K562 (cell line): Measurements from ENCODE around the gene CMBL. TPM values are rescaled to one million over a fixed set of nuclear protein-coding genes. Genes with fewer than 3 reads are reported as not detected.

Source experiments
- CBFB ChIP-seq: sonication (generic); formaldehyde crosslinking; IDR thresholded peaks from 2 replicates; pipeline ENCODE4 v1.4.0; 2020; ENCODE audit warnings: mild to moderate bottlenecking, missing genetic modification reagents
- CREBBP ChIP-seq: IDR thresholded peaks from one replicate; pipeline ENCODE4 v1.6.1; 2012; ENCODE audit warnings: low read depth, mild to moderate bottlenecking, control low read depth, inconsistent platforms, low read length
- ELF4 ChIP-seq: fragments of 450-650 bp; formaldehyde crosslinking; IDR thresholded peaks from 2 replicates; pipeline ENCODE4 v1.4.0; 2022; ENCODE audit warnings: missing genetic modification characterization
- HDAC3 ChIP-seq: fragments of 450-650 bp; IDR thresholded peaks from 2 replicates; pipeline ENCODE4 v1.6.1; 2018; ENCODE audit warnings: borderline replicate concordance, mild to moderate bottlenecking, moderate library complexity; ENCODE audit not compliant: partially characterized antibody
- HDGF ChIP-seq: fragments of 450-650 bp; IDR thresholded peaks from 2 replicates; pipeline ENCODE4 v1.6.1; 2016
- ILK ChIP-seq: fragments of 450-650 bp; IDR thresholded peaks from 2 replicates; pipeline ENCODE4 v1.6.1; 2016; ENCODE audit warnings: missing genetic modification characterization, low read depth, mild to moderate bottlenecking, missing compliant biosample characterization, moderate library complexity, borderline replicate concordance
- KDM1A ChIP-seq, 2 experiments: fragments of 450-650 bp; IDR thresholded peaks; 2 replicates each; pipeline ENCODE4 v1.6.1; 2016; ENCODE audit warnings: mild to moderate bottlenecking in 2 of 2
- LCOR ChIP-seq: sonication (generic); formaldehyde crosslinking; IDR thresholded peaks from 2 replicates; pipeline ENCODE4 v1.8.0; 2022; ENCODE audit warnings: mild to moderate bottlenecking, missing genetic modification reagents
- MBD2 ChIP-seq: sonication (generic); IDR thresholded peaks from 2 replicates; pipeline ENCODE4 v1.6.1; 2016; ENCODE audit warnings: low read depth, borderline replicate concordance
- MXI1 ChIP-seq: IDR thresholded peaks from 2 replicates; pipeline ENCODE4 v1.6.1; 2011; ENCODE audit warnings: low read depth, mild to moderate bottlenecking, improper control_type of control experiment, low read length
- NELFE ChIP-seq: IDR thresholded peaks from 2 replicates; pipeline ENCODE4 v1.6.1; 2011; ENCODE audit warnings: mild to moderate bottlenecking; ENCODE audit not compliant: insufficient read depth, insufficient read length
- OTX1 ChIP-seq: fragments of 450-650 bp; formaldehyde crosslinking; IDR thresholded peaks from 2 replicates; pipeline ENCODE4 v1.4.0; 2022; ENCODE audit warnings: mild to moderate bottlenecking
- POLR2AphosphoS2 ChIP-seq: IDR thresholded peaks from 2 replicates; pipeline ENCODE4 v1.6.1; 2012; ENCODE audit warnings: low read length, improper control_type of control experiment
- POLR2AphosphoS5 ChIP-seq: IDR thresholded peaks from 2 replicates; pipeline ENCODE4 v1.6.1; 2011; ENCODE audit warnings: mild to moderate bottlenecking, low read depth, low read length, moderate library complexity; ENCODE audit not compliant: control insufficient read depth, insufficient read depth
- RAD21 ChIP-seq, 2 experiments: fragments of 250-450 bp in 1 of 2; fragments of 450-650 bp in 1 of 2; sonication (Bioruptor Pico) in 1 of 2; formaldehyde crosslinking in 1 of 2; IDR thresholded peaks in 1 of 2; conservative IDR thresholded peaks in 1 of 2; 2 replicates each; pipeline versions ENCODE4 v1.4.0 to v1.8.0; 2020 to 2022; ENCODE audit warnings: mild to moderate bottlenecking in 2 of 2, moderate library complexity in 1 of 2
- RBBP5 ChIP-seq: fragments of 200-600 bp; sonication (generic); IDR thresholded peaks from 2 replicates; pipeline ENCODE4 v1.6.1; 2012; ENCODE audit warnings: borderline replicate concordance, mild to moderate bottlenecking, low read length, control low read depth, inconsistent platforms; ENCODE audit not compliant: insufficient read depth, poor library complexity, severe bottlenecking
- TEAD4 ChIP-seq, 2 experiments: sonication (generic) in 1 of 2; formaldehyde crosslinking in 1 of 2; IDR thresholded peaks; 2 replicates each; pipeline versions ENCODE4 v1.6.1 to v1.8.0; 2012 to 2022; ENCODE audit warnings: borderline replicate concordance in 1 of 2, inconsistent platforms in 1 of 2, low read length in 1 of 2, mild to moderate bottlenecking in 1 of 2, missing genetic modification reagents in 1 of 2
- U2AF2 ChIP-seq: fragments of 200-400 bp; formaldehyde crosslinking; optimal IDR thresholded peaks from 2 replicates; pipeline ENCODE3; 2017; ENCODE audit warnings: low read depth, mild to moderate bottlenecking, low read length
- WHSC1 ChIP-seq: IDR thresholded peaks from one replicate; pipeline ENCODE4 v1.6.1; 2012; ENCODE audit warnings: low read length, control low read depth, inconsistent platforms
- YBX1 ChIP-seq: fragments of 450-650 bp; IDR thresholded peaks from 2 replicates; pipeline ENCODE4 v1.7.1; 2016; ENCODE audit warnings: mild to moderate bottlenecking
- ZNF124 ChIP-seq: sonication (generic); formaldehyde crosslinking; IDR thresholded peaks from 2 replicates; pipeline ENCODE4 v1.8.1; 2022; ENCODE audit warnings: missing genetic modification reagents
- ZNF431 ChIP-seq: sonication (generic); formaldehyde crosslinking; IDR thresholded peaks from 2 replicates; pipeline ENCODE4 v1.8.0; 2022; ENCODE audit warnings: mild to moderate bottlenecking, missing genetic modification reagents
- ZSCAN32 ChIP-seq: fragments of 450-650 bp; formaldehyde crosslinking; IDR thresholded peaks from 2 replicates; pipeline ENCODE4 v1.4.0; 2020; ENCODE audit warnings: mild to moderate bottlenecking, moderate library complexity
- polyA plus RNA-seq, 8 experiments: library from polyadenylated mRNA; depleted of rRNA in 4 of 8; stranded (reverse) in 5 of 8; unstranded in 3 of 8; fragments of >200 nt; fragmentation: Nextera tagmentation in 2 of 8; fragmentation: Illumina TruSeq in 1 of 8; extraction: Ambion mirVana in 2 of 8; extraction: Trizol in 1 of 8; gene quantifications; 2 replicates each; pipeline versions ENCODE4 v1.2.1 to v1.2.3, GENCODE V29; 2011 to 2014; ENCODE audit warnings: inconsistent platforms in 1 of 8, missing spikeins in 1 of 8
- total RNA-seq, 7 experiments: library from RNA; depleted of rRNA in 6 of 7; stranded (reverse); fragments of >200 nt in 6 of 7; fragmentation: Illumina TruSeq in 2 of 7; extraction: Trizol in 2 of 7; gene quantifications; 2 replicates each; pipeline versions ENCODE4 v1.2.1 to v1.2.3, GENCODE V29; 2011 to 2021; ENCODE audit warnings: low replicate concordance in 1 of 7
- TF ChIP-seq, protein P1 (sequence below): fragments of 450-650 bp; formaldehyde crosslinking; IDR thresholded peaks from 2 replicates; pipeline ENCODE4 v1.4.0; 2020; ENCODE audit warnings: mild to moderate bottlenecking, moderate library complexity
- TF ChIP-seq, protein P2 (sequence below): fragments of 450-650 bp; formaldehyde crosslinking; conservative IDR thresholded peaks from 2 replicates; pipeline ENCODE4 v1.4.0; 2022; ENCODE audit warnings: mild to moderate bottlenecking, missing genetic modification characterization

The CMBL gene
- total and polyA plus RNA-seq, 9 of the 15 experiments (the other 6 are each of a cell fraction or from before 2014, with no cell fraction given): 22.6 to 192 (median 71.1) TPM

DNA sequence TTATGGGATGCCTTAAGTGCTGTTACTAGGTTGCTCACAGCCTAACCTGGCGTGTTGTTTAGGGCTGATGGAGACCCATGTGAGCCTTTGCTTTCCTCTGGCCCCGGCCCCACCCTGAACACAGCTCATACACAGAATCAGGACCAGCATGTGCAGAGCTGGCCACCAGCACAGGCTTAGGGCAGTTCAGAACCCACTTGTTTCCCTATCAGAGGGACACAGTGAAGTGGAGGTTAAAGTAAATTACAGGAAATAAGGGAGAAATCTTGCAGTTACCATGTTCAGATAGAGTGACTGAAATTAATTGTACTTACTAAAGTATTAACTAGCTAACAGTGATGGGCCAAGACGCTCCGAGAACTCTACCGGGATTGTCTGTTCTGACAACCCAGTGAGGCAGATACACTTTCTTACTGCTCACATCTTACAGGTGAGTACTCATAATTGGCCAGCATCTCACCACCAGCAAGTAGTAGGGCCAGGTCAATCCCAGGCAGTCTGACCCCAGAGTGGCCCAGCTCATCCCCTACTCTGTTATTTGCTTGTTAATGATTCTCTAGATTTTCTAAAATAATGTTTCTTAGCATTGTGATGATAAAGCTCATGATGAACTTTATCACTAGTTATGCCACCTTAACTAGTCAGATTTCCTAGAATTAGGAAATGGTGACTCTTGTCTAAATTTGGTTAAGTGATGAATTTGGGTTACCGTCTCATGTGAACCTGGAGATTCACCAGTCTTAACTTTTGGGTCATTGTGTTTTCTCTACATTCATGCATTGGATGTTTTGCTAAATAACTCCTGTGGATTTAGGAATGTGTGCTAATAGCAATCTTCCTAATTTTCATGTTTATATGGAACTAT is 42.2 kb downstream of the CMBL start (continued):
- TF ChIP-seq HDGF: no peak
- no peak for TF ChIP-seq ZNF124 (CRISPR knock-in tag)
- no peak for TF ChIP-seq WHSC1
- peak; percentile 24; the same call in 1 of the 2 replicates for TF ChIP-seq TEAD4 (IDR thresholded peaks at IDR 0.05; ENCODE audit: low read length)
- no peak for TF ChIP-seq TEAD4 (CRISPR knock-in tag; IDR thresholded peaks at IDR 0.05; ENCODE audit: borderline replicate concordance)
- no peak for TF ChIP-seq MXI1
- no peak for TF ChIP-seq YBX1
- TF ChIP-seq RBBP5: no peak
- no peak for TF ChIP-seq KDM1A (IDR thresholded peaks at IDR 0.05)
- TF ChIP-seq OTX1 (CRISPR knock-in tag): 0 out of 2 replicates have a peak, but pooled peaks have one; percentile 4
- TF ChIP-seq, protein P1, sequence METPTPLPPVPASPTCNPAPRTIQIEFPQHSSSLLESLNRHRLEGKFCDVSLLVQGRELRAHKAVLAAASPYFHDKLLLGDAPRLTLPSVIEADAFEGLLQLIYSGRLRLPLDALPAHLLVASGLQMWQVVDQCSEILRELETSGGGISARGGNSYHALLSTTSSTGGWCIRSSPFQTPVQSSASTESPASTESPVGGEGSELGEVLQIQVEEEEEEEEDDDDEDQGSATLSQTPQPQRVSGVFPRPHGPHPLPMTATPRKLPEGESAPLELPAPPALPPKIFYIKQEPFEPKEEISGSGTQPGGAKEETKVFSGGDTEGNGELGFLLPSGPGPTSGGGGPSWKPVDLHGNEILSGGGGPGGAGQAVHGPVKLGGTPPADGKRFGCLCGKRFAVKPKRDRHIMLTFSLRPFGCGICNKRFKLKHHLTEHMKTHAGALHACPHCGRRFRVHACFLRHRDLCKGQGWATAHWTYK: no peak
- TF ChIP-seq MBD2: 0 out of 2 replicates have a peak, but pooled peaks have one; percentile 21
- TF ChIP-seq RAD21 (CRISPR knock-in tag; conservative IDR thresholded peaks at IDR 0.05 in 1 of 2, IDR thresholded peaks at IDR 0.05 in 1 of 2): no peak
- TF ChIP-seq ILK (tag): no peak
- TF ChIP-seq POLR2AphosphoS5: peak; percentile 70
- TF ChIP-seq ZSCAN32 (CRISPR knock-in tag): peak; percentile 18; the same call in 1 of the 2 replicates
- TF ChIP-seq, protein P2, sequence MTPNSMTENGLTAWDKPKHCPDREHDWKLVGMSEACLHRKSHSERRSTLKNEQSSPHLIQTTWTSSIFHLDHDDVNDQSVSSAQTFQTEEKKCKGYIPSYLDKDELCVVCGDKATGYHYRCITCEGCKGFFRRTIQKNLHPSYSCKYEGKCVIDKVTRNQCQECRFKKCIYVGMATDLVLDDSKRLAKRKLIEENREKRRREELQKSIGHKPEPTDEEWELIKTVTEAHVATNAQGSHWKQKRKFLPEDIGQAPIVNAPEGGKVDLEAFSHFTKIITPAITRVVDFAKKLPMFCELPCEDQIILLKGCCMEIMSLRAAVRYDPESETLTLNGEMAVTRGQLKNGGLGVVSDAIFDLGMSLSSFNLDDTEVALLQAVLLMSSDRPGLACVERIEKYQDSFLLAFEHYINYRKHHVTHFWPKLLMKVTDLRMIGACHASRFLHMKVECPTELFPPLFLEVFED (CRISPR knock-in tag): 0 out of 2 replicates have a peak, but pooled peaks have one; percentile 10
- TF ChIP-seq CBFB: no peak
- no peak for TF ChIP-seq CREBBP
- no peak for TF ChIP-seq LCOR (CRISPR knock-in tag)
- no peak for TF ChIP-seq HDAC3
- no peak for TF ChIP-seq U2AF2
- no peak for TF ChIP-seq ELF4
- TF ChIP-seq POLR2AphosphoS2: peak; percentile 59
- no peak for TF ChIP-seq ZNF431 (CRISPR knock-in tag)
- no peak for TF ChIP-seq NELFE
